Neutrophil (primary cell): ENCODE results near the gene PCBP2.

Experiments used
- H3K27ac ChIP-seq: fragments of 200-600 bp; sonication (generic); 2 replicates; pipeline ENCODE4 v1.5.1; 2016; ENCODE audit warnings: mild to moderate bottlenecking, moderate library complexity
- H3K27me3 ChIP-seq: fragments of 200-600 bp; sonication (generic); 2 replicates; pipeline ENCODE4 v1.6.0; 2016; ENCODE audit warnings: mild to moderate bottlenecking
- H3K36me3 ChIP-seq: fragments of 200-600 bp; sonication (generic); 2 replicates; pipeline ENCODE4 v1.5.1; 2017
- H3K4me1 ChIP-seq, 2 experiments: fragments of 200-600 bp in 1 of 2; sonication (generic) in 1 of 2; 1 replicate in 1 of 2; 2 replicates in 1 of 2; pipeline versions ENCODE4 v1.5.1 to v1.6.1; 2013 to 2016; ENCODE audit warnings: low read depth in 1 of 2, low read length in 1 of 2, mild to moderate bottlenecking in 1 of 2, moderate library complexity in 1 of 2; ENCODE audit not compliant: control insufficient read depth in 1 of 2, insufficient read depth in 1 of 2
- H3K4me3 ChIP-seq, 2 experiments: fragments of 200-600 bp in 1 of 2; sonication (generic) in 1 of 2; 1 replicate in 1 of 2; 2 replicates in 1 of 2; pipeline ENCODE4 v1.5.1; 2013 to 2016; ENCODE audit warnings: low read depth in 1 of 2, low read length in 1 of 2, mild to moderate bottlenecking in 1 of 2, moderate library complexity in 1 of 2
- H3K9me3 ChIP-seq: fragments of 200-600 bp; sonication (generic); 2 replicates; pipeline ENCODE4 v1.5.1; 2016
- CTCF ChIP-seq: fragments of 200-600 bp; sonication (generic); IDR thresholded peaks from 2 replicates; pipeline ENCODE4 v1.5.1; 2016; ENCODE audit warnings: antibody characterized with exemption

The PCBP2 gene

DNA sequence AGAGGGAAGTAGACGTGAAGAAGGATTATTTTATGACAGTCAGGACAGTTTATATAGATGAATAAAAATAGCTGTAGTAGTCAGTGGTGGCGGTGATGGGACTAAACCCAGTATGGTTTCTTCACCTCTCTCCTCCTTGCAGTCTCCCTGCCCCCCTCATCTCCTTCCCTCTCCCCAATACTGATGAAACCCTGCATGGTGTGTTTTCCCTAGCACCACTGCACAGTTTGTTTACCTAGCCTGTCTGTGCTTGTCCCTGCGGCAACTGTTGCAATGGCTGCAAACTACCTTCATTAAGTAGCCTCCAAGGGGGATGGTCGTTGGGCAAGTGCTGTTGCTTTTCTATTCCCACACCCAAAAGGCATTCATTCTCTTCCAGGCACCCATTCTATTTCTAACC lies 14.7 kb downstream of the PCBP2 start:
- no peaks in the 10 kb centered on the region for H3K27me3 ChIP-seq
- H3K4me3 ChIP-seq: no peak overlapping the region
- peaks cover 100% of the 10 kb centered on the region for H3K36me3 ChIP-seq
- no peaks in the 10 kb centered on the region for H3K9me3 ChIP-seq
- H3K4me1 ChIP-seq: no peaks in the 10 kb centered on the region
- TF ChIP-seq CTCF: no peak
- H3K27ac ChIP-seq: no peak overlapping the region

DNA sequence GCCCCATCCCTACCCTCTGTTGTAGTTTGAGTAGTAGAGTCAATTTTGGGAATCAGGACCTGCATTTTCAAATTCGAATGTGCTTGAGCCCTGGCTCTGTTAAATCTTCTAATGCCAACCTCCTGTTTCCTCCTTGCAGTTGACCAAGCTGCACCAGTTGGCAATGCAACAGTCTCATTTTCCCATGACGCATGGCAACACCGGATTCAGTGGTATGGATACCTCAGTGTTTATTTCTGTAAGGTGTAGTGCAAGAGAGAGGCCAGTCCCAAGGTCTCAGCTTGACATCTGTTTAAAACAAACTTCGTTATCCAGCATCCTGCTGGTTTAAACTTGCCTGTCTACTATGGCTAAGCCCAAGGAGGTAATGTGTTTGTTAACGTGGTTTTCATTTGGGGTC lies 15.2 kb downstream of the PCBP2 start:
- Histone ChIP-seq H3K4me1 (no peaks in the 10 kb centered on the region), H3K4me3 (no peak overlapping the region), H3K9me3 (no peaks in the 10 kb centered on the region), H3K27ac (no peak overlapping the region), H3K27me3 (no peaks in the 10 kb centered on the region), H3K36me3 (peaks cover 100% of the 10 kb centered on the region)
- TF ChIP-seq CTCF: no peak

DNA sequence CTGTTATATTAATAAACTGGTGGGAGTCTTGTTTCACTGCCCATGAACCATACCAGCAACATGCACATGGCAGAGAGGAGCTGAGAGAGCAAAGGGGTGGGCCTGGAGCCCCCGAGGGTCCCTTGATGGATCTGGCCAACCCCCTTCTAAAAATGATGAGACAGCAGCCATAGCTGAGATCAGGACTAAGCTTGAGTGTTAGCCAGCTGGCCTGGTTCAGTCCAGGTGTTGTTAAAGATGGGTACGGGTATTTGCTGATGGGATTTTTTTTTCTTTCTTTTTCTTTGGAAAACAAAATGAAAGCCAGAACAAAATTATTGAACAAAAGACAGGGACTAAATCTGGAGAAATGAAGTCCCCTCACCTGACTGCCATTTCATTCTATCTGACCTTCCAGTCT lies 16.0 kb downstream of the PCBP2 start:
- Histone ChIP-seq H3K36me3 (peaks cover 100% of the 10 kb centered on the region), H3K27me3 (no peaks in the 10 kb centered on the region), H3K4me1 (no peaks in the 10 kb centered on the region), H3K4me3 (no peak overlapping the region), H3K9me3 (no peaks in the 10 kb centered on the region), H3K27ac (no peak overlapping the region)
- no peak for TF ChIP-seq CTCF

DNA sequence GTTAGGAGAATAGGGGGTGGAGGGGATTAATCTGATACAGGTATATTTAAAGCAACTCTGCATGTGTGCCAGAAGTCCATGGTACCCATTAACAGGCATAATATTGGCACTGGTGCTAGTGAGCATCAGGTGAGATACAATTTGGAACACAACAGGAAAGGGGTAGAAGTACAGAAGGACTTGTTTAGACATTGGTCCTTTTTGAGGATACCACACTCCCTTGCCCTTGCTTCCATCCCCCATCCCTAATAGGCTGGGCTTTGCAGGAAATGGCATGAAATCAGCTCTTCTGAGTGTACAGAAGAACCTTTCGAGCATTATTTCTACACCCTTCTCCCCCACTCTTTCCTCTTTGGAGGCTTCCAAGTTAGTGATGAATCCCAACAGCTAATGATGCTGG lies 16.4 kb downstream of the PCBP2 start:
- H3K27ac ChIP-seq: no peak overlapping the region
- H3K27me3 ChIP-seq: no peaks in the 10 kb centered on the region
- no peaks in the 10 kb centered on the region for H3K9me3 ChIP-seq
- H3K36me3 ChIP-seq: peaks cover 100% of the 10 kb centered on the region
- no peak for TF ChIP-seq CTCF
- no peak overlapping the region for H3K4me3 ChIP-seq
- H3K4me1 ChIP-seq: no peaks in the 10 kb centered on the region

DNA sequence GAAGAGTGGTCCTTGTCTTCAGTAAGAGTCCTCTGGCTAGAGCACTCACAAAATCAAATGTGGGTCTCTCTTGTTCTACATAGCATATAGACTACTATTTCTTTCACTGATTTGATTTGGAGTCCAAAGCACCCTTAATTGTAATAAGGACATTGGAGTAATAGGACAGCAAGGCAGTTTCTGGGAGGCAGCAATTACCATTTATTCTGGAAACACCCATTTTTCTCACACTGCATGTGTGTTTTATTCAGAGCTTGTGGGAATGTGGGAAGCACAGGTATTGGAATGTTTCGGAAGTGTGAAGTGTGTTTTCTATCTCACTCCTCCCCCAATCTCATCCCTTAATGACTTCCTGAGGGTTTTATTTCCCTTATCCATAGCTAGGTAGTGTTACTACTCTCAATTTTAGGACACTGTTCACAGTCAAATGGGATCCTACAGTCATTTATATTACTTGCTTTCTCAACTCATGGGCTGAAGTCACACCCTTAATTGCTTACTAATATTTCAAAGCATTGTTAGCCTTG lies 20.2 kb downstream of the PCBP2 start:
- H3K4me1 ChIP-seq: no peaks in the 10 kb centered on the region
- H3K9me3 ChIP-seq: no peaks in the 10 kb centered on the region
- H3K27ac ChIP-seq: peak overlapping the region; percentile 11
- H3K36me3 ChIP-seq: peaks cover 100% of the 10 kb centered on the region
- no peak overlapping the region for H3K4me3 ChIP-seq
- H3K27me3 ChIP-seq: no peaks in the 10 kb centered on the region
- TF ChIP-seq CTCF: no peak

GRCh38 chr12:53474077-53474476 lies 22.2 kb downstream of the PCBP2 start:
- Histone ChIP-seq H3K36me3 (peaks cover 100% of the 10 kb centered on the region), H3K4me3 (no peak overlapping the region), H3K27me3 (no peaks in the 10 kb centered on the region), H3K4me1 (no peaks in the 10 kb centered on the region), H3K9me3 (no peaks in the 10 kb centered on the region), H3K27ac (no peak overlapping the region)
- TF ChIP-seq CTCF: no peak
